Spleen (tissue), 7 donors: ENCODE results near the gene NFIC.

Source experiments
- POLR2A ChIP-seq, 3 donors: fragments of 450-650 bp; IDR thresholded peaks; one replicate each; pipeline ENCODE4 v1.5.1; 2017; ENCODE audit warnings: antibody characterized with exemption in 3 of 3, mild to moderate bottlenecking in 1 of 3
- TF ChIP-seq, protein P1 (sequence below), 11 experiments: fragments of 200-600 bp in 7 of 11; fragments of 450-650 bp in 4 of 11; sonication (generic) in 4 of 11; IDR thresholded peaks in 8 of 11; conservative IDR thresholded peaks in 3 of 11; 1 replicate in 7 of 11; 2 replicates in 4 of 11; pipeline versions ENCODE4 v1.4.0 to v1.8.0; 2016 to 2021; ENCODE audit warnings: antibody characterized with exemption in 11 of 11, inconsistent platforms in 4 of 11, mild to moderate bottlenecking in 1 of 11
- donor health status: DM: no; HTN: no; CAD: no; lungs with moderate emphysema.
- donor health status: DM: no; HTN: no; CAD: no.
- donor health status: DM: no; HTN: no; CAD: no.

DNA sequence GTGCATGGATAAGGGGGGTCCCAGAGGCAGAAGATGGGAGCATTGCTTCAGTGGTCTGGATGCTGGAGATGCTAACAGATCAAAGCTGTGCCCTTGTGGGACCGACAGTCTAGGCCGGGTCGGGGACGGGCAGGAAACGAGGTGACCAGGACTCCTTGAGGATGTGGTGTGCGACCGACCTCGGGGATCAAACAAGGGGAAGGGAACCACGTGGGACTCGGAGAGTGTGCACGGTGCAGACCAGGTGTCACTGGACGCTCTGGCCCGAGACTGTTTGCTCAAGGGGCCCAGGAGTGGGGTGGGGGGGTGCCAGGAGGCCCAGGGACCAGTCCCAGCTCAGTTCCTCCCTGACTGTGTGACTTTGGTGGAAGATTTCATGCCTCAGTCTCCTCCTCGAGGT lies 6.0 kb downstream of the NFIC start:
- TF ChIP-seq, protein P1, sequence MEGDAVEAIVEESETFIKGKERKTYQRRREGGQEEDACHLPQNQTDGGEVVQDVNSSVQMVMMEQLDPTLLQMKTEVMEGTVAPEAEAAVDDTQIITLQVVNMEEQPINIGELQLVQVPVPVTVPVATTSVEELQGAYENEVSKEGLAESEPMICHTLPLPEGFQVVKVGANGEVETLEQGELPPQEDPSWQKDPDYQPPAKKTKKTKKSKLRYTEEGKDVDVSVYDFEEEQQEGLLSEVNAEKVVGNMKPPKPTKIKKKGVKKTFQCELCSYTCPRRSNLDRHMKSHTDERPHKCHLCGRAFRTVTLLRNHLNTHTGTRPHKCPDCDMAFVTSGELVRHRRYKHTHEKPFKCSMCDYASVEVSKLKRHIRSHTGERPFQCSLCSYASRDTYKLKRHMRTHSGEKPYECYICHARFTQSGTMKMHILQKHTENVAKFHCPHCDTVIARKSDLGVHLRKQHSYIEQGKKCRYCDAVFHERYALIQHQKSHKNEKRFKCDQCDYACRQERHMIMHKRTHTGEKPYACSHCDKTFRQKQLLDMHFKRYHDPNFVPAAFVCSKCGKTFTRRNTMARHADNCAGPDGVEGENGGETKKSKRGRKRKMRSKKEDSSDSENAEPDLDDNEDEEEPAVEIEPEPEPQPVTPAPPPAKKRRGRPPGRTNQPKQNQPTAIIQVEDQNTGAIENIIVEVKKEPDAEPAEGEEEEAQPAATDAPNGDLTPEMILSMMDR (IDR thresholded peaks at IDR 0.05 in 8 of 11, conservative IDR thresholded peaks at IDR 0.05 in 3 of 11): no peak
- no peak for TF ChIP-seq POLR2A (IDR thresholded peaks at IDR 0.05)
